Psoas muscle (tissue), 8 donors: ENCODE data around the gene TRDN. TPM values are rescaled to one million over a fixed set of nuclear protein-coding genes. Genes with fewer than 3 reads are reported as not detected.

ENCODE experiments used
- ATAC-seq, 4 donors: fragments of 200-7000 bp; cut with Tn5 transposase; one replicate each; pipeline ENCODE4 v1.9.1; 2020; ENCODE audit warnings: moderate library complexity in 3 of 4, mild to moderate bottlenecking in 2 of 4
- DNase-seq, 2 donors: peaks; one replicate each; pipeline ENCODE4 v3.0.0-alpha.2; 2020
- H3K27ac ChIP-seq: fragments of 200-600 bp; one replicate; pipeline ENCODE4 v1.8.0; 2022
- H3K27me3 ChIP-seq, 3 donors: fragments of 200-600 bp in 1 of 3; one replicate each; pipeline versions ENCODE4 v1.6.1 to v1.8.0; 2013 to 2022; ENCODE audit warnings: low read length in 2 of 3, mild to moderate bottlenecking in 2 of 3, moderate library complexity in 1 of 3; ENCODE audit not compliant: insufficient read depth in 3 of 3
- H3K36me3 ChIP-seq, 2 donors: fragments of 200-600 bp in 1 of 2; one replicate each; pipeline versions ENCODE4 v1.6.1 to v1.8.0; 2013 to 2022; ENCODE audit warnings: low read depth in 1 of 2, mild to moderate bottlenecking in 1 of 2, moderate library complexity in 1 of 2; ENCODE audit not compliant: insufficient read depth in 1 of 2
- H3K4me1 ChIP-seq: fragments of 200-600 bp; one replicate; pipeline ENCODE4 v1.8.0; 2022
- H3K4me3 ChIP-seq: fragments of 200-600 bp; one replicate; pipeline ENCODE4 v1.8.0; 2022; ENCODE audit warnings: mild to moderate bottlenecking
- H3K9me3 ChIP-seq: fragments of 200-600 bp; one replicate; pipeline ENCODE4 v1.8.0; 2022
- CTCF ChIP-seq: fragments of 200-600 bp; IDR thresholded peaks from one replicate; pipeline ENCODE4 v1.8.0; 2022; ENCODE audit warnings: antibody characterized with exemption
- WGBS, 3 donors: extraction: QIAGEN DNeasy Blood & Tissue Kit; methylation state at CpG; one replicate each; pipeline versions ENCODE4 v1.1.6 to v1.1.7; 2013; 5-methylcytosine and 5-hydroxymethylcytosine counted together
- intact Hi-C, 2 donors: fragments of 100-400 bp; cut with DNase I; formaldehyde crosslinking; loops; one replicate each; pipeline versions ENCODE4 v1.11.0 to v1.14.2; 2022
- polyA plus RNA-seq, 3 donors: library from polyadenylated mRNA; stranded (reverse); fragments of 200-250 nt; gene quantifications; one replicate each; pipeline ENCODE4 v1.2.3, GENCODE V29; 2013
- total RNA-seq, 4 donors: library from RNA; stranded (reverse); fragmentation: NEBNext Ultra II Directional in 2 of 4; extraction: Animal tissue kit (Norgen Biotek cat#: 25700) in 2 of 4; gene quantifications; one replicate each; pipeline versions ENCODE4 v1.2.1 to v1.2.4, GENCODE V29; 2021 to 2023
- donor health status: healthy with polysubstance abuse.
- donor health status: DM: no; HTN: no; CAD: no; lungs with moderate emphysema.
- donor health status: Bipolar disorder and iron deficiency.
- donor health status: healthy.
- donor health status: DM: yes; HTN: yes; CAD: no.
- donor health status: DM: no; HTN: no; CAD: no.
- donor health status: DM: no; HTN: no; CAD: no.
- donor health status: DM: yes; HTN: yes; CAD: no.

TRDN gene
- total and polyA plus RNA-seq, 7 donors, result 79.7 to 1,361 (median 399) TPM

- WGBS, 3 donors, result 53 to 73% (median 60%) methylated on average over 3 of the region's 3 CpGs
- Histone ChIP-seq H3K27ac (peak overlapping the region; percentile 50), H3K4me3 (no peak overlapping the region), H3K9me3 (no peaks in the 10 kb centered on the region), H3K4me1 (peaks cover 28% of the 10 kb centered on the region), H3K36me3 (peaks cover 0 to 18% of the 10 kb centered on the region in 2 donors), H3K27me3 (no peaks in the 10 kb centered on the region)
- TF ChIP-seq CTCF, result no peak
- intact Hi-C loops, result no loop called here
- ATAC-seq (peak in 2 of 4 donors; percentile 35 to 50), DNase-seq (no peak)
Observed at GRCh38 chr6:123226398-123226797, 410.4 kb downstream of the TRDN start.

GRCh38 chr6:123224077-123224476 is 412.7 kb downstream of the TRDN start:
- H3K9me3 ChIP-seq, result no peaks in the 10 kb centered on the region
- H3K27me3 ChIP-seq, result no peaks in the 10 kb centered on the region
- peaks cover 25% of the 10 kb centered on the region for H3K4me1 ChIP-seq
- H3K36me3 ChIP-seq, result peaks cover 0 to 33% of the 10 kb centered on the region in 2 donors
- no peak for TF ChIP-seq CTCF
- no peak overlapping the region for H3K4me3 ChIP-seq
- intact Hi-C loops, result no loop called here
- DNase-seq (no peak), ATAC-seq (no peak)
- H3K27ac ChIP-seq, result no peak overlapping the region

GRCh38 chr6:123223461-123223860 is 413.3 kb downstream of the TRDN start:
- DNase-seq (no peak), ATAC-seq (no peak)
- H3K36me3 ChIP-seq, result peaks cover 0 to 39% of the 10 kb centered on the region in 2 donors
- H3K4me1 ChIP-seq, result peaks cover 19% of the 10 kb centered on the region
- no peaks in the 10 kb centered on the region for H3K9me3 ChIP-seq
- 88 to 98% (median 89%) methylated on average over 2 of the region's 2 CpGs for WGBS, 3 donors
- no peak overlapping the region for H3K4me3 ChIP-seq
- intact Hi-C loops, result no loop called here
- H3K27ac ChIP-seq, result no peak overlapping the region
- H3K27me3 ChIP-seq, result no peaks in the 10 kb centered on the region
- no peak for TF ChIP-seq CTCF

GRCh38 chr6:123215211-123215610 is 421.5 kb downstream of the TRDN start:
- ATAC-seq (no peak), DNase-seq (no peak)
- H3K27ac ChIP-seq, result no peak overlapping the region
- 62 to 65% (median 64%) methylated on average over 4 of the region's 4 CpGs for WGBS, 3 donors
- intact Hi-C loops, result no loop called here
- no peaks in the 10 kb centered on the region for H3K27me3 ChIP-seq
- H3K4me1 ChIP-seq, result peaks cover 6% of the 10 kb centered on the region
- H3K36me3 ChIP-seq, result peaks cover 0 to 45% of the 10 kb centered on the region in 2 donors
- H3K4me3 ChIP-seq, result no peak overlapping the region
- H3K9me3 ChIP-seq, result no peaks in the 10 kb centered on the region
- TF ChIP-seq CTCF, result no peak

GRCh38 chr6:123214433-123214832 is 422.3 kb downstream of the TRDN start:
- intact Hi-C loops, result no loop called here
- Histone ChIP-seq H3K9me3 (no peaks in the 10 kb centered on the region), H3K36me3 (peaks cover 0 to 41% of the 10 kb centered on the region in 2 donors), H3K4me3 (no peak overlapping the region), H3K27ac (peak overlapping the region; percentile 44), H3K4me1 (peaks cover 6% of the 10 kb centered on the region), H3K27me3 (no peaks in the 10 kb centered on the region)
- DNase-seq (no peak), ATAC-seq (no peak)
- TF ChIP-seq CTCF, result no peak
- WGBS, 3 donors, result 74 to 81% (median 77%) methylated on average over 2 of the region's 2 CpGs
